Immature natural killer cell (primary cell): ENCODE data around the gene TNFAIP2. TPM values are rescaled to one million over a fixed set of nuclear protein-coding genes. Genes with fewer than 3 reads are reported as not detected.
A peak's percentile ranks its signal among the peaks of the same experiment; 100 is the strongest.
"Not testable (repeated sequence)": the region's sequence is repeated elsewhere in the genome, so short reads cannot be mapped to it uniquely, and the experiment has no call there.

ENCODE experiments used
- DNase-seq, 3 donors: peaks; one replicate each; pipeline ENCODE4 v3.0.0; 2022; ENCODE audit warnings: mixed read lengths in 1 of 3
- H3K27ac Mint-ChIP-seq, 6 donors: one replicate each; pipeline ENCODE4 v1.8.0; 2020; ENCODE audit warnings: mixed read lengths in 6 of 6, mild to moderate bottlenecking in 5 of 6, inconsistent platforms in 4 of 6, moderate library complexity in 3 of 6
- H3K27me3 Mint-ChIP-seq, 3 donors: one replicate each; pipeline ENCODE4 v1.8.0; 2020 to 2021; ENCODE audit warnings: low read depth in 3 of 3, mild to moderate bottlenecking in 3 of 3, mixed read lengths in 3 of 3, moderate library complexity in 3 of 3, inconsistent platforms in 1 of 3
- H3K36me3 Mint-ChIP-seq, 3 donors: one replicate each; pipeline ENCODE4 v1.8.0; 2020; ENCODE audit warnings: mixed read lengths in 3 of 3, inconsistent platforms in 2 of 3, mild to moderate bottlenecking in 2 of 3
- H3K4me1 Mint-ChIP-seq, 2 donors: one replicate each; pipeline ENCODE4 v1.8.0; 2020; ENCODE audit warnings: inconsistent platforms in 2 of 2, mild to moderate bottlenecking in 2 of 2, mixed read lengths in 2 of 2, moderate library complexity in 1 of 2
- H3K4me3 Mint-ChIP-seq, 5 donors: one replicate each; pipeline ENCODE4 v1.8.0; 2020; ENCODE audit warnings: mild to moderate bottlenecking in 5 of 5, mixed read lengths in 5 of 5, inconsistent platforms in 3 of 5, moderate library complexity in 3 of 5
- H3K9me3 Mint-ChIP-seq, 6 donors: one replicate each; pipeline ENCODE4 v1.8.0; 2020; ENCODE audit warnings: mild to moderate bottlenecking in 6 of 6, mixed read lengths in 6 of 6, inconsistent platforms in 4 of 6, moderate library complexity in 3 of 6
- polyA plus RNA-seq, 3 donors: library from polyadenylated mRNA; unstranded; fragments of 300-500 nt; fragmentation: Illumina TruSeq; gene quantifications; one replicate each; pipeline ENCODE4 v1.2.3, GENCODE V29; 2021

Gene TNFAIP2
- polyA plus RNA-seq, 3 donors from 2014 or later: 0.20 to 1.4 (median 0.91) TPM

DNA sequence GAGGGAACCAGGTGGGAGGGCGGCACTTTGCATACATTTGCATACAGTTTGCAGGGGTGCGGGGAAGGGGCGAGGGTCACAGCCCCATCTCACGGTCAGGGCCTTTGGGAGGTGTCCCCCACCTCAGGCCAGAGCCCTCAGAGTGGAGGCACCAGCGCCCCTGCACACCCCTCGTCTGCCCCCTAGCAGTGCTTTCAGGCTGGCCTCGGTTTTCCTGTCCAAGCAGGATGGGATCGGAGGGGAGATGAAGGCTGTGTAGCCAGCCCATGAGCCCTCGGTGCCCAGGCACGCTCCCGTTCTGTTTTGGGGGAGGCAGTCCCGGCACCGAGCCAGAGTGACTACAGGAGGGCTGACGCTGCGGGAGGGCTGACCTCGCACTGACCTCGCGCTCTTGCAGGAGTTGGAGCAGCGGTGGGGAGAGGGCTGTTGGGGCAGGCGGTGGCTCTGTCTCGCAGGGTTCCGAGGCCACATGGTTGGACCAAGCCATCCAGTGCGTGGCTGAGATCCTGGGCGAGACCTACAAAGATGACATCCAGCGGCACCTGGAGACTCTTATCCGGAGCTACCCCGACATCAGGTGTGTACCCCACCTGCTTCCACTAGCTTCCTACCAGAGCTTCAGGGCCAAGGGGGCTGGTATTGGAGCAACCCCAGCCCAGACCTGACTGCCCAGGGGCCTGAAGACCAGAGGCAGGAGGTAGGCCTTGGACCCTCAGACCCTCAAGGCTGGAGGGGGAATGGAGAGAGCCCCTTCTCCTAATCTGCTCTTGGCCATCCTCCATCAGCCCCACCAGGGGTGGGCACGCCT is 15.1 kb upstream of the TNFAIP2 start:
- Mint-ChIP-seq H3K4me3 (no peak overlapping the region), H3K27me3 (peaks cover 0 to 2% (median 1%) of the 10 kb centered on the region in 3 donors), H3K4me1 (peaks cover 0 to 2% of the 10 kb centered on the region in 2 donors), H3K27ac (no peak overlapping the region), H3K36me3 (no peaks in the 10 kb centered on the region), H3K9me3 (no peaks in the 10 kb centered on the region)
- DNase-seq: no peak

DNA sequence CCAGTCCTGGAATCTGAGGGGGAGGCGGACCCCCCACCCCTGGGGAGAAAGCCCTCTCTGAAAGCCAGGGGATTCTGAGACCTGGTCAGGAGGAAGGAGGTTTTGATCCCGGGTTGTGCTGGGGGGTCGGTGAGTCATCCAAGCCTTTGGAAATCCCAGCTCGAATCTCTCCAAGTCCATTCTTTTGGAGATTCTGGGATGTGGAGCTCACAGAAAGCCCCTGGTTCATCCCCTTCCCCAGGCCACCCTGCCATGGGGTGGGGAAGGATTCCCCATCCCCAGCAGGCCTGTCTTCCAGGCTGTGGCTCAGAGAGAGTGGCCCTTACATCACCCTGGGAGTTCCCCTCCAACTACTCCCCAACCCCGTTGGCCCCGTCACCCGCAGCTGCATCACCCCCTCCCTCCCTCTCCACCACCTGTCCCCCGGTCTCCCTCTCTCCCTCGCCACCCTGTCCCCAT is 14.5 kb upstream of the TNFAIP2 start:
- Mint-ChIP-seq H3K4me3 (no peak overlapping the region), H3K4me1 (no peaks in the 10 kb centered on the region), H3K9me3 (no peaks in the 10 kb centered on the region), H3K27ac (no peak overlapping the region), H3K27me3 (peaks cover 0 to 1% (median 0%) of the 10 kb centered on the region in 3 donors), H3K36me3 (no peaks in the 10 kb centered on the region)
- DNase-seq: no peak

DNA sequence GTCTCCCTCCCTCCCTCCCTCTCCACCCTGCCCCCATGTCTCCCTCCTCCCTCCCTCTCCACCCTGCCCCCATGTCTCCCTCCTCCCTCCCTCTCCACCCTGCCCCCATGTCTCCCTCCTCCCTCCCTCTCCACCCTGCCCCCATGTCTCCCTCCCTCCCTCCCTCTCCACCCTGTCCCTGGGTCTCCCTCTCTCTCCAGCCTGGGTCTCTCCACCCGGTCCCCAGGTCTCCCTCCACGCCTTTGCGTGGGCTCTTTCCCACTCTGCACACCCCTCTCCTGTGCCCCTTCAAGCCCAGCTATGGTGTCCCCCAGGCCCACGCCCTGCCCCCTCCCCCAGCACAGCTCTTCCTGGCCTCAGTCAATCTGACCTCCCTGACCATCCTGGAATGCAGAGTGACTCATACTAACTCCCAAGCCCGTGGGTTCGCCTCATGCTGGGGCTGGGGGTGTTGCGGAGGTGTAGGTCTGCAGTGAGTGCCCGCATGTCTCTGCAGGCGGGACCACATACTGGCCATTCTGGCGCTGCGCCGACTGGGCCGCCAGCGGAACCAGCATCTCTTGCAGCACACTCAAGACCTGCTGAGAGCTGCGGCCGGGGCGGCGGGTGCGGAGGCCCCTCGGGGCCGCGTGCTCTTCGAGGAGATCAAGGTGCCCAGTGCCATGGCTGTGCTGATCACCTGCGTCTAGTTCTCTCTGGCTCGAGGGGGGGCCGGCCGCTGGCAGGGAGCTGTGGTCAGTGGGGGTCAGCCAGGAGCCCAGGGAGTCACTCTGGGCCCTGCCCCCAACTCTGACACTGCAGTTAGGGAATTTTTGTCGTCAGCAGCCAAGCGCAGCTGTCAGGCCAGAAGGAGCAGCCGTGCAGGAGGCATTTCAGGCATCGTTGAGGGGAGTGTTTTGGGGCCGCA is 13.5 kb upstream of the TNFAIP2 start:
- H3K9me3 Mint-ChIP-seq: no peaks in the 10 kb centered on the region

DNA sequence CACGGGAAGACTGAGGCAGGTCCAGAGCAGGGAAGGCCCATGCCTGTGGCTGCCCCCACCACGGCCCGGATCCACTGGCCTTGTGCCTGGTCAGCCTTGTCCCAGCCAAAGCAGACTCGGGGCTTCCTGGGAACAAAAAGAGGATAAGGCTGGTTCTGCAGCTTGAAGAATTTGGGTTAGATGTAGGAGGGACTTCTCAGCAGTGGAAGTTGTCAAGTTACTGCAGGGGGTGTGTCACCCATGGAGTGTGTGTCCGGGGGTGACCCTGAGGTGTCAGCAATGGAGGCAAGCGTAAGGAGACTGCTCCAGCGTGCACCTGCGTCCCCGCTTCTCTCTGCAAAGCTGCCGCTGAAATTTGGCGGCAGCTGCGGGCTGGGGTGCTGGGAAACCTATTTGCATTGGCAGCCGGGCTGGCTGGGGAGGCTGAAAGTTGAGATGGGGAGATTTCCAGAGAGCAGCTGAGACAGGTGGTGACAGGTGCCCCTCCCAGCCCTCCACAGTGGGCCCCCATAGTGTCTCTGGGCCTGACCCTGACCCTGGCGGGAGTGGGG is 12.5 kb upstream of the TNFAIP2 start:
- no peaks in the 10 kb centered on the region for H3K36me3 Mint-ChIP-seq
- no peak for DNase-seq
- H3K4me1 Mint-ChIP-seq: peaks cover 3 to 6% of the 10 kb centered on the region in 2 donors
- H3K4me3 Mint-ChIP-seq: no peak overlapping the region
- H3K9me3 Mint-ChIP-seq: no peaks in the 10 kb centered on the region
- H3K27me3 Mint-ChIP-seq: peaks cover 0 to 4% (median 1%) of the 10 kb centered on the region in 3 donors
- no peak overlapping the region for H3K27ac Mint-ChIP-seq

More for the DNA sequence above, 13.5 kb upstream of the TNFAIP2 start:
- no peak for DNase-seq
- Mint-ChIP-seq H3K4me3 (no peak overlapping the region), H3K36me3 (no peaks in the 10 kb centered on the region), H3K27me3 (peaks cover 0 to 1% (median 0%) of the 10 kb centered on the region in 3 donors), H3K4me1 (peaks cover 0 to 2% of the 10 kb centered on the region in 2 donors), H3K27ac (no peak overlapping the region)

DNA sequence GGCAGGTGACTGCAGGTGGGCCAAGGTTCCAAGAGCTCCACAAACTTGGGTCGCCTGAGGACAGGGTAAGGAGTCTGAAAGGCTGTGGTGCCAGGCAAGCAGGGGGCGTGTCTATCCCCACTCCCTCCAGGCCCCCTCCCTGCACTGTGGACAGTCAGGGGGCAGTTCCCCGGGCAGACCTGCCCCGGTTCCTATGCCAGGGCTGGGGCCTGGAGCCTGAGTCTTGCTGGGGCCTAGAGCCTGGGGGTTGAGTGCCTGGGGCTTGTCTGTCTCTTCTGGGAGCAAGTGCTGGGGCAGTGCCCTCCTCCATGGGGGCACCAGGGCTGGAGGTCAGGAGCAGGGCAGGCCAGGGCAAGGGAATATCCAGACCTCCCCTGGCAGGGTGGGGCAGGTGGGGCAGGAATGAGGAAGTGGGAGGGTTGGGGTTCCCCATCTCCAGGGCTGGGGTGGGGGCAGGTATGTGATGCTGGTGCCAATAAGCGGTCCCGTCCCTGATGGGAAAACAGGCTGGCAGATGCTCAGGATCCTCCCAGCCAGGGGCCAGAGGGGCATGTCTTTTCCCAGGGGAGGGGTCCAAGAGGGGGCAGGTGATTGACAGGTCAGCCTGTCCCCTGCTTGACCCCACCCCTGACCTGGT is 11.9 kb upstream of the TNFAIP2 start:
- Mint-ChIP-seq H3K4me3 (no peak overlapping the region), H3K27ac (no peak overlapping the region), H3K27me3 (peaks cover 0 to 4% (median 1%) of the 10 kb centered on the region in 3 donors), H3K9me3 (no peaks in the 10 kb centered on the region), H3K4me1 (peaks cover 3 to 6% of the 10 kb centered on the region in 2 donors), H3K36me3 (no peaks in the 10 kb centered on the region)
- no peak for DNase-seq

DNA sequence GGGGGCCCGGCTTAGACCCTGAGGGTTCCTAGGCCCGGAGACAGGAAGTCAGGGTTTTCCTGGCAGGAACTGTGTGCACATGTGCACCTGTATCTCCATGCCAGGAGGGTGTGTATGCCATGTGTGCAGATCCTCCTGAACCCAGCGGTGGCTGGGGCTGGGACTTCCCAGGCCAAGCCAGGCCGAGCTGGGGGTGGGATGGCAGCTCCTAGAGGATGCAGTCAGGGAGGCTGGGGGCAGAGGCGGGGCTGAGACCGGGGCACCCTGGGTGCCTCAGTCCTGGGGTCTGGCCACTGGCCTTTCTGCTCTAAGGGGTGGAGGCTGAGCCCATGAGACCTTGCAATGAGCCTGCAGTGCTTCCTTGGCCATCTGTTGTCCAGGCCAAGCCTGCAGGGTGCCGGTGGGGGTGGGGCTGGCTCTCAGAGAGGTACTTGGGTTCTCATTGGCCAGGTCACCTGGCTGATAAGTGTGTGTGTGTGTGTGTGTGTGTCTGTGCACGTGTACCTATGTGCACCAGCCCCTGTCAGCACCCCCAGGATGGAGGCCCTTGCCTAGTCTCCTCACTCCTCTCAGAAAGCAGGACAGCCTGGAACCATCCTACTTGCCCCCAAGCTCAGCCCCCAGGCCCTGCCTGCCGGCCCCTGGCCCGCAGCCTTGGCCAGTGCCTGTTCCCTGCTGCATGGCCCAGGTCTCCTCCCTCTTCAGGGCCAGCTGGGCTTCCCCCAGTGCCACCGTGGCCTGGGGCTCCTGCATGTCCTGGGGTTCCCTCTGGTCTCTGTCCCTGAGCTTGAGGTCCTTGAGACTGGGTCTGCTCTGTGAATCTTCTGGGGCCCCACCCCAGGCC is 10.6 kb upstream of the TNFAIP2 start:
- no peaks in the 10 kb centered on the region for H3K9me3 Mint-ChIP-seq
- H3K36me3 Mint-ChIP-seq: no peaks in the 10 kb centered on the region
- H3K27ac Mint-ChIP-seq: no peak overlapping the region
- DNase-seq: no peak
- H3K4me1 Mint-ChIP-seq: peaks cover 3 to 6% of the 10 kb centered on the region in 2 donors
- peaks cover 0 to 4% (median 1%) of the 10 kb centered on the region in 3 donors for H3K27me3 Mint-ChIP-seq
- H3K4me3 Mint-ChIP-seq: no peak overlapping the region

DNA sequence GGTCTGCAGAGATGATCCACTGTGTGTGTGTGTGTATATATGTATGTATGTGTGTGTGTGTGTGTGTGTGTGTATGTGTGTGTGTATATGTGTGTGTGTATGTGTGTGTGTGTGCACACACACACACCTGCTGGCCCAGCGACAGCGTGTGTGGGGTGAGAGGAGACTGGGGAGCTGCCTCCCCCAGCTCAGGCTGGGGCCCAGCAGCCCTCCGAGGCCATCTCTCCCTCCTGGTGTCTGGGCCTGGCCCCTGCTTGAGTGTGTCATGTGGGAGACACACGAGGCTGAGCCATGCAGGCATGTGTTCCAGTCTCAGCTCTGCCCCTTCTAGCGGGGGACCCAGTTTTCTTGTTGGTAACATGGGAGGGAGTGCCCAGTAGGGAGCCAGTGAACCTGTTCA is 10.0 kb upstream of the TNFAIP2 start:
- H3K27me3 Mint-ChIP-seq: peaks cover 0 to 4% (median 1%) of the 10 kb centered on the region in 3 donors
- H3K4me3 Mint-ChIP-seq: no peak overlapping the region
- H3K9me3 Mint-ChIP-seq: no peaks in the 10 kb centered on the region
- no peak overlapping the region for H3K27ac Mint-ChIP-seq
- no peak for DNase-seq
- H3K4me1 Mint-ChIP-seq: peaks cover 3 to 6% of the 10 kb centered on the region in 2 donors
- H3K36me3 Mint-ChIP-seq: no peaks in the 10 kb centered on the region

DNA sequence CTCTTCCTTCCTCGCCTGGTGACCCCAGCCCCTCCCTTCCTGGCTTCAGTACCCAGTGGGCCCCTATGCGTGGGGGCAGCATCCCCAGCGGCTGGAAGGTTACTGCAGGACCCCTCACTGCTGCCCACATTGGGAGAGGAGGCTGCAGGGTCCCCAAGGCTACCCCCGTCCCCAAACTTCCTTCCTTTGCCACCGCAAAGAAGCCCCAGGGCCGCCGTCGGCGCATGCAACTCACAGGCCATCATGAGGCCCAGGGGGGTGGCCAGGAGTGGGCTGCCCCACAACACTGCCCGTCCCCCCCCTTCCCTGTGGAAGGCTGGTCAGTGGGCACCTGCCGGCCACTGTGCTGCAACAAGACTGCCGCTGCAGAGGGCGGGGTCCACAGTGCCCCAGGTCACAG is 9.5 kb upstream of the TNFAIP2 start:
- H3K27me3 Mint-ChIP-seq: peaks cover 0 to 4% (median 1%) of the 10 kb centered on the region in 3 donors
- peaks cover 3 to 6% of the 10 kb centered on the region in 2 donors for H3K4me1 Mint-ChIP-seq
- H3K4me3 Mint-ChIP-seq: no peak overlapping the region
- no peaks in the 10 kb centered on the region for H3K9me3 Mint-ChIP-seq
- DNase-seq: no peak
- no peaks in the 10 kb centered on the region for H3K36me3 Mint-ChIP-seq
- H3K27ac Mint-ChIP-seq: no peak overlapping the region

DNA sequence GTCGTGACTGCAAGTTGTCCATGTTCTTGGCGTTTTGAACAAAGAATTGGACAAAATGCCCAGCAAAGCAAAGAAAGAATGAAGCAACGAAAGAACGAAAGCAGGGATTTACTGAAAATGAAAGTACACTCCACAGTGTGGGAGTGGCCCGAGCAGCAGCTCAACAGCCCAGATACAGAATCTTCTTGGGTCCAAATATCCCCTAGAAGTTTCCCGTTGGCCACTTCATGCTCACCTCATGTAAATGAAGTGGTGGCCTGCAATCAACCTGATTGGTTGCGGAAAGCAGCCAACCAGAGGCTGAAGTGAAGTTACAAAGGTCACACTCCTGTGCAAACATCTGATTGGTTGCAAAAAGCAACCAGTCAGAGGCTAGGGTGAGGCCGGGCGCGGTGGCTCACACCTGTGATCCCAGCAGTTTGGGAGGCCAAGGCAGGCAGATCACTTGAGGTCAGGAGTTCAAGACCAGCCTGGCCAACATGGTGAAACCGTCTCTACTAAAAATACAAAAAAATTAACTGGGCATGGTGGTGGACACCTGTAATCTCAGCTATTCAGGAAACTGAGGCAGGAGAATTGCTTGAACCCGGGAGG is 8.1 kb upstream of the TNFAIP2 start:
- H3K27ac Mint-ChIP-seq: peak overlapping the region in 1 of 6 donors; percentile 26
- not testable (repeated sequence) for H3K9me3 Mint-ChIP-seq, H3K27me3 Mint-ChIP-seq, H3K36me3 Mint-ChIP-seq, H3K4me1 Mint-ChIP-seq, DNase-seq
- H3K4me3 Mint-ChIP-seq: peak overlapping the region in 4 of 5 donors; percentile 1 to 76 (median 58)

DNA sequence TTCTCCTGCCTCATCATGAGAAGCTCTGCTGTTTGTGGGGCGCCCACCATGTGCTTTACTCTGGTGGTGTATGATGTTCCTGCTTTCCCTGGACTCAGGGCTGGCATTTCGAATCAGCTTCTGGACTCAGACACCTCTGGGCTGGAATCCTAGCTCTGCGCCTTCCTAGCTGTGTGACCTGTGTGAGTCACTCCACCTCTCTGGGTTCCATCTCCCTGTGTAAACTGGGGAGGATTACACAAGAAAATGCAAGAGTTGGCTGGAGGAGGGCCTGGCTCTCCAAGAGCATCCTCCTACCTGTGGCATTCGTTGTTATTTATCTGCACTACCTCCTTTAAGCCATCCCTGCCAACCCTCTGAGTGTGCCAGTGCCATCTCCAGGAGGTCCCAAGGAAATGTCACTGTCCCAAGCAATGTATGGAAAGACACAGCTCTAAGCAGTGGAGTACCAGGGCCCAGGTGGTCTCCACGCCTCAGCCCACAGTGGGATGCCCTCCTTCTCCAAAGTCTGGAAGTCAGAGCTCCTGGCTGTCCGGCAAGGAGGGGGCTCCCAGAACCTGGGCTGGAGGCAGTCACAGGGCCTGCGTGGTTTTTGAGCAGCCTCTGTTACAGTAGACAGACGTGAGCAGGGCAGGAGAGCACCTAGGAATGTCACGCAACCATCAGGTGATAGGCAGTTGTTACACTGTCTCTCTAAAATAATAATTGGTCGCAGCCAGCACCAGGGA is 7.3 kb upstream of the TNFAIP2 start:
- H3K9me3 Mint-ChIP-seq: no peaks in the 10 kb centered on the region
- H3K4me3 Mint-ChIP-seq: peak overlapping the region in 1 of 5 donors; percentile 17
- DNase-seq: no peak
- H3K36me3 Mint-ChIP-seq: no peaks in the 10 kb centered on the region
- H3K27ac Mint-ChIP-seq: no peak overlapping the region
- H3K27me3 Mint-ChIP-seq: peaks cover 0 to 5% (median 4%) of the 10 kb centered on the region in 3 donors
- peaks cover 3 to 6% of the 10 kb centered on the region in 2 donors for H3K4me1 Mint-ChIP-seq

DNA sequence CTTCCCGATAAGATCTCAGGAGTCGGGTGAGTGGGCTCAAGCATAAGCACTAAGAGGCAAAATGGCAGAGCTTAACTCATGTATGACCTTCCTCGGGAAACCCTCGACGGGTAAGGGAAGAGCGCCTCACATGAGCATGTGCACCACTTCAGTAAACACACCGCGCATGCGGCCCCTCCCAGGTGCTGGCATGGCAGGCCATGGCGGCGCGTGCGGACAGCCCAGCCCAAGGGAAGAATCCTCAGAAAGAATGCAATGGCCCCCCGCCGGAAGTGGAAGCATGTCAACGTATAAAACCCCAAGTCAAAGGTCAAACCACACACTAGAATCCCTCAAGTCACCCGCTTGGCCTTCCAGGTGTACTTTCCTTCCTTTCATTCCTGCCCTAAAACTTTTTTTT is 6.6 kb upstream of the TNFAIP2 start:
- Mint-ChIP-seq H3K4me1 (peaks cover 3 to 6% of the 10 kb centered on the region in 2 donors), H3K27me3 (peaks cover 2 to 5% (median 4%) of the 10 kb centered on the region in 3 donors), H3K4me3 (no peak overlapping the region), H3K36me3 (no peaks in the 10 kb centered on the region), H3K27ac (no peak overlapping the region), H3K9me3 (no peaks in the 10 kb centered on the region)
- DNase-seq: no peak

DNA sequence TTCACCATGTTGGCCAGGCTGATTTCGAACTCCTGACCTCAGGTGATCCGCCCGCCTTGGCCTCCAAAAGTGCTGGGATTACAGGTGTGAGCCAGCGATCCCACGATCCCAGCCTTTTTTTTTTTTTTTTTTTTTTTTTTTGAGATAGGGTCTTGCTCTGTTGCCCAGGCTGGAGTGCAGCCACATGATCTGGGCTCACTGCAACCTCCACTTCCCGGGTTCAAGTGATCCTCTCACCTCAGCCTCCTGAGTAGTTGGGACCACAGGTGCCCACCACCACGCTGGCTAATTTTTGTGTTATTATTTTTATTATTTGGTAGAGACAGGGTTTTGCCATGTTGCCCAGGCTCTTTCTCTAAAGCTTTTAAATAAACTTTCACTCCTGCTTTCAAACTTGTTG is 5.8 kb upstream of the TNFAIP2 start:
- H3K27me3 Mint-ChIP-seq, H3K36me3 Mint-ChIP-seq, DNase-seq, H3K27ac Mint-ChIP-seq, H3K9me3 Mint-ChIP-seq, H3K4me1 Mint-ChIP-seq, H3K4me3 Mint-ChIP-seq: not testable (repeated sequence)
